ENCODE data around the gene C5orf15.
"Not testable (repeated sequence)": the region's sequence is repeated elsewhere in the genome, so short reads cannot be mapped to it uniquely, and the experiment has no call there.

GRCh38 chr5:133956196-133956595, 12.2 kb downstream of the C5orf15 start:
- TF ChIP-seq CTCF (IDR thresholded peaks at IDR 0.05); TCF7L2 (IDR thresholded peaks at IDR 0.05; ENCODE audit: low read depth, low read length); REST (IDR thresholded peaks at IDR 0.05; ENCODE audit: insufficient read depth in 1 of 2, low read depth in 2 of 2, low read length in 1 of 2); POLR2AphosphoS5 (IDR thresholded peaks at IDR 0.05; ENCODE audit: low read depth, low read length); SIN3A (IDR thresholded peaks at IDR 0.05; ENCODE audit: borderline replicate concordance, insufficient read depth, low read depth, low read length): not testable (repeated sequence)
